Measurements from ENCODE around the gene STING1. TPM values are rescaled to one million over a fixed set of nuclear protein-coding genes. Genes with fewer than 3 reads are reported as not detected.
"Not testable (repeated sequence)": the region's sequence is repeated elsewhere in the genome, so short reads cannot be mapped to it uniquely, and the experiment has no call there.

The STING1 gene
- total and polyA plus RNA-seq, 2 of the 8 experiments (the other 6 are each of a cell fraction or from before 2014, with no cell fraction given) = 0.26 to 0.47 TPM

GRCh38 chr5:139443831-139444453 is 38.6 kb downstream of the STING1 start (continued):
- TF ChIP-seq BACH1 (IDR thresholded peaks at IDR 0.05; ENCODE audit: low read length) = no peak
- no peak for TF ChIP-seq JUN (IDR thresholded peaks at IDR 0.05; ENCODE audit: low read depth, low read length)
- no peak for TF ChIP-seq TAF7 (optimal IDR thresholded peaks at IDR 0.05; ENCODE audit: borderline replicate concordance, low read depth, low read length)
- no peak for TF ChIP-seq SP4 (IDR thresholded peaks at IDR 0.05; ENCODE audit: low read length)

- H2AFZ ChIP-seq (ENCODE audit: low read length); H3K18ac ChIP-seq (ENCODE audit: extremely low read depth, low read length); H3K36me3 ChIP-seq (ENCODE audit: control insufficient read depth in 2 of 4, insufficient read depth in 4 of 4, low read length in 3 of 4); H3K23me2 ChIP-seq (ENCODE audit: low read depth, low read length); H4K20me1 ChIP-seq (replicated peaks in 1 of 2; ENCODE audit: control insufficient read depth in 1 of 2, insufficient read depth in 2 of 2, low read length in 2 of 2); H3K4me3 ChIP-seq (ENCODE audit: extremely low read depth in 1 of 4, insufficient read depth in 2 of 4, low read depth in 3 of 4, low read length in 4 of 4); H3K4ac ChIP-seq (replicated peaks; ENCODE audit: insufficient read length, low read depth, low read length); DNase-seq (ENCODE audit: low read depth in 1 of 2, low spot score in 2 of 2); H2BK120ac ChIP-seq (replicated peaks; ENCODE audit: low read depth, low read length); H4K91ac ChIP-seq (replicated peaks; ENCODE audit: insufficient read length, low read length); H2BK5ac ChIP-seq (ENCODE audit: low read depth, low read length); H3K27me3 ChIP-seq (replicated peaks in 1 of 4; ENCODE audit: control insufficient read depth in 3 of 4, extremely low read depth in 1 of 4, insufficient read depth in 3 of 4, low read length in 3 of 4); H3K4me1 ChIP-seq (replicated peaks in 1 of 4; ENCODE audit: control insufficient read depth in 3 of 4, insufficient read depth in 4 of 4, low read length in 3 of 4); H3K79me1 ChIP-seq (ENCODE audit: low read depth, low read length); H3K9me3 ChIP-seq (ENCODE audit: insufficient read depth in 2 of 2, low read depth in 1 of 2, low read length in 1 of 2); H2AK5ac ChIP-seq (ENCODE audit: low read depth, low read length); H3K9ac ChIP-seq (replicated peaks in 1 of 4; ENCODE audit: extremely low read depth in 1 of 4, low read depth in 3 of 4, low read length in 3 of 4); H2BK12ac ChIP-seq (ENCODE audit: low read depth, low read length); H3K14ac ChIP-seq (ENCODE audit: insufficient read length); H2BK15ac ChIP-seq (ENCODE audit: low read length); H3K23ac ChIP-seq (ENCODE audit: insufficient read length); H3K56ac ChIP-seq (replicated peaks; ENCODE audit: insufficient read length, low read depth, low read length); H3K79me2 ChIP-seq (ENCODE audit: control insufficient read depth in 1 of 2, insufficient read depth in 2 of 2, low read length in 2 of 2); H2BK20ac ChIP-seq (ENCODE audit: low read length); H3K27ac ChIP-seq (ENCODE audit: low read depth, low read length); H4K8ac ChIP-seq (ENCODE audit: extremely low read depth, insufficient read depth, low read length); H3K4me2 ChIP-seq (ENCODE audit: insufficient read depth in 1 of 2, low read depth in 2 of 2, low read length in 2 of 2); FAIRE-seq; H4K5ac ChIP-seq (ENCODE audit: insufficient read length, low read depth, low read length): not testable (repeated sequence)
- WGBS, 2 experiments (ENCODE audit: extremely low coverage in 1 of 2, insufficient coverage in 1 of 2, insufficient read length in 1 of 2, insufficient replicate concordance in 2 of 2, low coverage in 1 of 2, low lambda C conversion rate in 2 of 2, missing lambda C conversion rate in 1 of 2) = 94% methylated on average over 17 of the region's 17 CpGs; no CpG with 5 or more reads in 1 of the 2 experiments
- POLR2A ChIA-PET (ENCODE audit: partially characterized antibody) = interaction anchor here (0.6 to 2.1 kb wide), 8 partner anchors 11 to 398 kb away, joined by 3 to 11 read pairs (median 4); partner anchors contain the start of gene SPATA24
- CTCF ChIA-PET (ENCODE audit: partially characterized antibody) = interaction anchor here (0.7 to 1.5 kb wide), 2 partner anchors 16 to 60 kb away, joined by 4 to 5 read pairs; no protein-coding TSS in a partner anchor
Observed at GRCh38 chr5:139440416-139440815, 42.1 kb downstream of the STING1 start.
